Vagina (tissue), 2 donors: ENCODE measurements around the gene TBC1D23. TPM values are rescaled to one million over a fixed set of nuclear protein-coding genes. Genes with fewer than 3 reads are reported as not detected.

ENCODE experiments used
- DNase-seq, 2 donors: peaks; one replicate each; pipeline ENCODE4 v3.0.0-alpha.2; 2017; ENCODE audit errors: extremely low spot score in 2 of 2
- H3K27ac ChIP-seq: fragments of 200-600 bp; sonication (generic); one replicate; pipeline ENCODE4 v1.5.1; 2019
- H3K27me3 ChIP-seq: fragments of 200-600 bp; sonication (generic); one replicate; pipeline ENCODE4 v1.5.1; 2019
- H3K36me3 ChIP-seq, 2 donors: fragments of 200-600 bp; sonication (generic); one replicate each; pipeline ENCODE4 v1.5.1; 2017 to 2019
- H3K4me1 ChIP-seq: fragments of 200-600 bp; sonication (generic); one replicate; pipeline ENCODE4 v1.5.1; 2019
- H3K4me3 ChIP-seq, 2 donors: fragments of 200-600 bp; sonication (generic); 1 replicate in 1 of 2; 2 replicates in 1 of 2; pipeline ENCODE4 v1.5.1; 2016 to 2019
- H3K9me3 ChIP-seq: fragments of 200-600 bp; sonication (generic); one replicate; pipeline ENCODE4 v1.5.1; 2019
- POLR2A ChIP-seq, 2 donors: fragments of 450-650 bp; IDR thresholded peaks; one replicate each; pipeline ENCODE4 v1.6.1; 2017; ENCODE audit warnings: antibody characterized with exemption in 2 of 2, mild to moderate bottlenecking in 2 of 2, moderate library complexity in 2 of 2
- POLR2AphosphoS5 ChIP-seq, 2 donors: sonication (generic); formaldehyde crosslinking; IDR thresholded peaks; one replicate each; pipeline ENCODE4 v1.9.0; 2017; ENCODE audit warnings: antibody characterized with exemption in 2 of 2, mild to moderate bottlenecking in 2 of 2, low read depth in 1 of 2; ENCODE audit not compliant: insufficient read depth in 1 of 2
- intact Hi-C: fragments of 100-400 bp; cut with DNase I; formaldehyde crosslinking; loops from one replicate; pipeline ENCODE4 v1.15.1; 2023
- total RNA-seq: library from RNA; depleted of rRNA; stranded (reverse); fragments of >200 nt; gene quantifications from one replicate; pipeline ENCODE4 v1.2.3, GENCODE V29; 2016
- TF ChIP-seq, protein P1 (sequence below), 3 experiments: fragments of 450-650 bp in 2 of 3; fragments of 200-600 bp in 1 of 3; sonication (generic) in 1 of 3; IDR thresholded peaks; one replicate each; pipeline ENCODE4 v1.5.1; 2017 to 2019; ENCODE audit warnings: antibody characterized with exemption in 3 of 3, mild to moderate bottlenecking in 2 of 3, moderate library complexity in 2 of 3

TBC1D23 gene
- total RNA-seq, 1 donor from 2014 or later, result 56.5 TPM

DNA sequence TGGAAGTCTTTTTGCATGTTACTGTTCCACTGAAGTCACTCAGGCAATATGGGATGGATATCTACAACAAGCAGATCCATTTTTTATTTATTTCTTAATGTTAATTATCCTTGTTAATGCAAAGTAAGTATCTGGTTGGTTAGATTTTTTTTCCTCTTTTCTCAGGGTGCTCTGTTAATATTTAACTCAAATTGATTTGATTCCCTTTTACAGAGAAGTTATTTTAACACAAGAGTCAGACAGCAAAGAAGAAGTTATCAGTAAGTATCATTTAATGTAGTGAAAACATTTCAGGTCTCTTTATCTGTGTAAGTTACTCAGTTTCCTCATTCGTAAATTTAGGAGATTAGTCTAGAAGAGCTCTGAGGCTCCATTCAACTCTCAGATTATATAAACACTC is 34.3 kb downstream of the TBC1D23 start:
- TF ChIP-seq POLR2AphosphoS5 (IDR thresholded peaks at IDR 0.05; ENCODE audit: insufficient read depth in 1 of 2, low read depth in 1 of 2), result no peak
- TF ChIP-seq, protein P1, sequence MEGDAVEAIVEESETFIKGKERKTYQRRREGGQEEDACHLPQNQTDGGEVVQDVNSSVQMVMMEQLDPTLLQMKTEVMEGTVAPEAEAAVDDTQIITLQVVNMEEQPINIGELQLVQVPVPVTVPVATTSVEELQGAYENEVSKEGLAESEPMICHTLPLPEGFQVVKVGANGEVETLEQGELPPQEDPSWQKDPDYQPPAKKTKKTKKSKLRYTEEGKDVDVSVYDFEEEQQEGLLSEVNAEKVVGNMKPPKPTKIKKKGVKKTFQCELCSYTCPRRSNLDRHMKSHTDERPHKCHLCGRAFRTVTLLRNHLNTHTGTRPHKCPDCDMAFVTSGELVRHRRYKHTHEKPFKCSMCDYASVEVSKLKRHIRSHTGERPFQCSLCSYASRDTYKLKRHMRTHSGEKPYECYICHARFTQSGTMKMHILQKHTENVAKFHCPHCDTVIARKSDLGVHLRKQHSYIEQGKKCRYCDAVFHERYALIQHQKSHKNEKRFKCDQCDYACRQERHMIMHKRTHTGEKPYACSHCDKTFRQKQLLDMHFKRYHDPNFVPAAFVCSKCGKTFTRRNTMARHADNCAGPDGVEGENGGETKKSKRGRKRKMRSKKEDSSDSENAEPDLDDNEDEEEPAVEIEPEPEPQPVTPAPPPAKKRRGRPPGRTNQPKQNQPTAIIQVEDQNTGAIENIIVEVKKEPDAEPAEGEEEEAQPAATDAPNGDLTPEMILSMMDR (IDR thresholded peaks at IDR 0.05), result no peak
- no peak overlapping the region for H3K27ac ChIP-seq
- no peak overlapping the region for H3K4me3 ChIP-seq
- no peaks in the 10 kb centered on the region for H3K4me1 ChIP-seq
- H3K9me3 ChIP-seq, result no peaks in the 10 kb centered on the region
- no peaks in the 10 kb centered on the region for H3K27me3 ChIP-seq
- intact Hi-C loops, result no loop called here
- no peak for DNase-seq
- peaks cover 0 to 66% of the 10 kb centered on the region in 2 donors for H3K36me3 ChIP-seq

DNA sequence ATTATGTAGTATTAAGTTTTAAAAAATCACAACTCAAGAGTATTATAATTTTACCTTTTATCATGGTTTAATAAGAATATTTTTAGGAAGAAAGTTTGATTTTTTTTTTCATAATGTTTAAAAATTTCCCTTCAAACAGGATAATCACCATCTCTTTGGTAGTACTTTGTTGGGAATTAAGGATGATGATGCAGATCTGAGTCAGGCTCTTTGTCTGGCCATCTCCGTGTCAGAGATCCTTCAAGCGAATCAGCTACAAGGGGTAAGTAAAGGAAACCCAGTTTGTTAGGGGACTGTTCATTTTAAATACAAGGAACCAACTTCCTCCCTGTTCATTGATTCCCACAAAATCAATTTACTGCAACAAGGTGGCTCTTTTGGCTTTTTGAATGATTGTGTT is 37.0 kb downstream of the TBC1D23 start:
- no peak overlapping the region for H3K4me3 ChIP-seq
- peaks cover 0 to 54% of the 10 kb centered on the region in 2 donors for H3K36me3 ChIP-seq
- no peaks in the 10 kb centered on the region for H3K4me1 ChIP-seq
- no peak overlapping the region for H3K27ac ChIP-seq
- H3K27me3 ChIP-seq, result no peaks in the 10 kb centered on the region
- H3K9me3 ChIP-seq, result no peaks in the 10 kb centered on the region
- TF ChIP-seq, protein P1 (IDR thresholded peaks at IDR 0.05), result no peak
- TF ChIP-seq POLR2AphosphoS5 (IDR thresholded peaks at IDR 0.05; ENCODE audit: insufficient read depth in 1 of 2, low read depth in 1 of 2), result no peak
- TF ChIP-seq POLR2A (IDR thresholded peaks at IDR 0.05), result no peak
- DNase-seq, result no peak
- intact Hi-C loops, result no loop called here

DNA sequence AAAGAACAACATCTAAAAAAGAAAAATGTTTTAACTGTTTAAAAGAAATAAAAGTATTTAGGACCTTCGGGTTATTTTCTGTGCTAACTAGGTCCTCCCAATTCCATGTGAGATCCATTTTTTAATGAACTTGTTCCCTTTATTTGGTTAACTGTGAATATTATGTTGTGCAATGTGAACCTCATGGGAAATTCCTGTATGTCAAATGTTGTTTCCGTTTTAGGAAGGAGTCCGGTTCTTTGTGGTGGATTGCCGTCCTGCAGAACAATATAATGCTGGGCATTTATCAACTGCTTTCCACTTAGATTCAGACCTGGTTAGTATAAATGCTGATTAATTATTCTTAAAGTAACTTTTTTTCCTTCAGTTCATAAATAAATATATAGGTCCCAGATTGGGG is 38.2 kb downstream of the TBC1D23 start:
- no peaks in the 10 kb centered on the region for H3K27me3 ChIP-seq
- no peak overlapping the region for H3K4me3 ChIP-seq
- H3K9me3 ChIP-seq, result no peaks in the 10 kb centered on the region
- no peak for TF ChIP-seq POLR2AphosphoS5 (IDR thresholded peaks at IDR 0.05; ENCODE audit: insufficient read depth in 1 of 2, low read depth in 1 of 2)
- TF ChIP-seq POLR2A (IDR thresholded peaks at IDR 0.05), result no peak
- TF ChIP-seq, protein P1 (IDR thresholded peaks at IDR 0.05), result no peak
- intact Hi-C loops, result no loop called here
- H3K27ac ChIP-seq, result no peak overlapping the region
- no peaks in the 10 kb centered on the region for H3K4me1 ChIP-seq
- peaks cover 0 to 55% of the 10 kb centered on the region in 2 donors for H3K36me3 ChIP-seq
- DNase-seq, result no peak

DNA sequence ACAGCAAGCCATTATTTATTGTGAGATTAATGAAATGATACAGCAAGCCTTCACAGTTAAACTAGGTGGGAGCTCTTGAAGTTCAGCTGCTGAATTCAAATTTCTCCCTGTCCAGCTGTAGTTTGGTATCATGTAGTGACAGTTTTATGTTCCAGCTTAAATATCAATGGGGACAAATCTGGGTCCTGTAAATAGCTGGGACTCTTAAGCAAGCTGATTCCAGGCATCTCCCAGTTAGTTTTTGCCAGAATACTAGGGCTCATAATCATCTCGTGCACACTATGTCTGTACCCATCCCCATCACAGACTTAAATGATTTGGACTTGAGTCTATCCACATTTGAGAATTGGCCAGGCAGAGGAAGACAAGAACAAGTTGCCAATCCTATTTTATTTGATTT is 45.9 kb downstream of the TBC1D23 start:
- intact Hi-C loops, result no loop called here
- H3K4me1 ChIP-seq, result no peaks in the 10 kb centered on the region
- DNase-seq, result no peak
- no peaks in the 10 kb centered on the region for H3K27me3 ChIP-seq
- H3K36me3 ChIP-seq, result peaks cover 0 to 25% of the 10 kb centered on the region in 2 donors
- TF ChIP-seq POLR2AphosphoS5 (IDR thresholded peaks at IDR 0.05; ENCODE audit: insufficient read depth in 1 of 2, low read depth in 1 of 2) (no peak), POLR2A (IDR thresholded peaks at IDR 0.05) (no peak)
- TF ChIP-seq, protein P1 (IDR thresholded peaks at IDR 0.05), result no peak
- no peaks in the 10 kb centered on the region for H3K9me3 ChIP-seq
- H3K27ac ChIP-seq, result no peak overlapping the region
- H3K4me3 ChIP-seq, result no peak overlapping the region

DNA sequence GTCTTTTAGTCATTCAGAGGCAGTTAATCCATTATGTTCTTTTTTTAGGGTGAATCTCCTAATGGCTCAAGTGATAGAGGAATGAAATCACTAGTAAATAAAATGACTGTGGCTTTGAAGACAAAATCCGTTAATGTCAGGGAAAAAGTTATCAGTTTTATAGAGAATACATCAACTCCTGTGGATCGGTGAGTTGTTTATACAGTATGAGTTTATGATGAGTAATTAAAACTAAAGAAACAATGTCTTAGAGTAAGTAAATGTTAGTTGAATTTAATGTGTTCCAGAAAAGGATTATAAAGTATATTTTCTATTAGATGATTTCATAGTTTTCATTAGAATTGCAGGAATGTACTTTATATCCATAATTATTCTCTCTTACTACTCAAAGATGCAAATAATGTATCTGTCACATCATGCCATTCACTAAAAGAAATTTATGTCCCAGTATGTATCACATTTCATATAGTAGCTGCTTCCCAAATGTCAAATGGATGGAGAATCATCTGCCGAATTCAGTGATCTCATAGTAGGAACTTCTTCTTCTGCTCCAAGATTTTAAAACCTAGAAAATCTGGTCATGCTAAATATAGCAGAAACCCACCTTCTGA is 49.7 kb downstream of the TBC1D23 start:
- no peaks in the 10 kb centered on the region for H3K9me3 ChIP-seq
- H3K27ac ChIP-seq, result no peak overlapping the region
- intact Hi-C loops, result loop anchor here (10.0 kb wide), 1 partner anchor 284 kb away; no protein-coding TSS in a partner anchor
- no peaks in the 10 kb centered on the region for H3K27me3 ChIP-seq
- TF ChIP-seq, protein P1 (IDR thresholded peaks at IDR 0.05), result no peak
- TF ChIP-seq POLR2A (IDR thresholded peaks at IDR 0.05) (no peak), POLR2AphosphoS5 (IDR thresholded peaks at IDR 0.05; ENCODE audit: insufficient read depth in 1 of 2, low read depth in 1 of 2) (no peak)
- peaks cover 0 to 32% of the 10 kb centered on the region in 2 donors for H3K36me3 ChIP-seq
- no peak for DNase-seq
- no peaks in the 10 kb centered on the region for H3K4me1 ChIP-seq
- H3K4me3 ChIP-seq, result no peak overlapping the region
